Measurements from ENCODE around the gene COTL1. TPM values are rescaled to one million over a fixed set of nuclear protein-coding genes. Genes with fewer than 3 reads are reported as not detected.

COTL1 gene
- total and polyA plus RNA-seq, 2 of the 13 experiments (the other 11 are each of a cell fraction or from before 2014, with no cell fraction given) = 8.7 to 16.9 TPM

- TF ChIP-seq SRSF9 (IDR thresholded peaks at IDR 0.05; ENCODE audit: borderline replicate concordance, insufficient read depth, low read depth, low read length, poor library complexity, severe bottlenecking) = no peak
- no peak for TF ChIP-seq JARID2 (CRISPR knock-in tag; IDR thresholded peaks at IDR 0.05; ENCODE audit: insufficient replicate concordance)
- TF ChIP-seq TIGD3 (CRISPR knock-in tag; IDR thresholded peaks at IDR 0.05; ENCODE audit: borderline replicate concordance) = no peak
These were observed 17.8 kb upstream of the COTL1 start (continued) for GRCh38 chr16:84635702-84636101.

DNA sequence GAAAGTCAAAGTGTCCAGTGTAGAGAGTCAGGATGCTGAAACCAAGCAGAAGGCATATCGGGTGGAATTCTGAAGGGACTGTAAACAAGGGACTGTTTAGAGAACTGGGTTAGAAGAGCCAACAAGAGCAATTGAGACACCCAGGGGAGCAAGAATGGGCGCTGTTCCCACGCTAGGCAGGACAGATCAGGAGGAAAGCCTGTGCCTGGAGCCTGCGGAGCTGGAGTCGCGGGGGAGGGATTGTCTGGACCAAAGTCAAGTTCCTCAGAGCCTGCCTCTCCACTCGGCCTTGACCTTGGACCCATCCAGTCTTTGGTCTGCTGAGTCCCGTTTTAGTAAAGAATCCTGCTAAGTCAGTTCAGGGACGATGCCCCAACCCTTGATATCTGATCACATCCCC is 15.7 kb upstream of the COTL1 start:
- ChIA-PET CTCF (ENCODE audit: low intra/inter-chr PET ratio, low total read pairs) (no interaction called here), POLR2A (no interaction called here)
- no peak for DNase-seq (ENCODE audit: low spot score)
- peak; percentile 9; the same call in 1 of the 3 replicates for ATAC-seq
- H3K79me2 ChIP-seq (ENCODE audit: insufficient read depth, low read length) = no peaks in the 10 kb centered on the region
- FAIRE-seq = peak; percentile 76
- 3% methylated on average over 9 of the region's 9 CpGs for WGBS (ENCODE audit: low lambda C conversion rate)
- H3K4me2 ChIP-seq (ENCODE audit: low read depth, low read length) = peak overlapping the region; percentile 37
- no peaks in the 10 kb centered on the region for H3K36me3 ChIP-seq (replicated peaks in 1 of 2; ENCODE audit: control insufficient read depth in 1 of 2, insufficient read depth in 2 of 2, low read length in 2 of 2)
- no peak overlapping the region for H2AFZ ChIP-seq (ENCODE audit: low read length)
- no peak overlapping the region for H3K27ac ChIP-seq (ENCODE audit: extremely low read length, insufficient read depth, low read length)
- H3K4me1 ChIP-seq (ENCODE audit: insufficient read depth, low read length) = peaks cover 49% of the 10 kb centered on the region
- no peaks in the 10 kb centered on the region for H3K9me3 ChIP-seq (ENCODE audit: low read length)
- H4K20me1 ChIP-seq (ENCODE audit: insufficient read depth, low read length) = no peaks in the 10 kb centered on the region
- H3K4me3 ChIP-seq (replicated peaks in 1 of 3; ENCODE audit: insufficient read depth in 1 of 3, low read depth in 2 of 3, low read length in 3 of 3) = no peak overlapping the region
- in situ Hi-C loops (cut with HindIII; ENCODE audit: extremely low pct_ligation_motif_present, low pct_unique_long_range_greater_than_20kb) = no loop called here
- BruUV-seq (replicated peaks) = no TSS peak
- no peak overlapping the region for H3K9ac ChIP-seq (ENCODE audit: insufficient read depth, low read depth, low read length)
- peaks cover 1 to 22% of the 10 kb centered on the region in 2 experiments; a peak in 3 of 5 replicates for H3K27me3 ChIP-seq (ENCODE audit: control insufficient read depth in 1 of 2, insufficient read depth in 2 of 2, low read length in 2 of 2)
- intact Hi-C loops (cut with micrococcal nuclease; ENCODE audit: unreplicated experiment) = no loop called here
- TF ChIP-seq ZNF839 (CRISPR knock-in tag; IDR thresholded peaks at IDR 0.05; ENCODE audit: borderline replicate concordance) (no peak), PAF1 (CRISPR knock-in tag; IDR thresholded peaks at IDR 0.05) (no peak), SIX1 (CRISPR knock-in tag; IDR thresholded peaks at IDR 0.05; ENCODE audit: borderline replicate concordance) (no peak), YY1 (IDR thresholded peaks at IDR 0.05; ENCODE audit: insufficient read depth, insufficient replicate concordance, low read depth, low read length) (no peak), SRSF9 (IDR thresholded peaks at IDR 0.05; ENCODE audit: borderline replicate concordance, insufficient read depth, low read depth, low read length, poor library complexity, severe bottlenecking) (no peak), TBL1XR1 (IDR thresholded peaks at IDR 0.05; ENCODE audit: borderline replicate concordance, low read length, partially characterized antibody) (peak; percentile 85), SP4 (CRISPR knock-in tag; IDR thresholded peaks at IDR 0.05) (no peak), HES4 (CRISPR knock-in tag; IDR thresholded peaks at IDR 0.05; ENCODE audit: borderline replicate concordance) (no peak), PRDM15 (CRISPR knock-in tag; IDR thresholded peaks at IDR 0.05) (peak; percentile 95), ZNF891 (CRISPR knock-in tag; IDR thresholded peaks at IDR 0.05) (no peak), ZNF580 (CRISPR knock-in tag; IDR thresholded peaks at IDR 0.05; ENCODE audit: borderline replicate concordance, low read depth) (no peak), BORCS8-MEF2B (CRISPR knock-in tag; IDR thresholded peaks at IDR 0.05) (no peak)
- TF ChIP-seq, protein P1, sequence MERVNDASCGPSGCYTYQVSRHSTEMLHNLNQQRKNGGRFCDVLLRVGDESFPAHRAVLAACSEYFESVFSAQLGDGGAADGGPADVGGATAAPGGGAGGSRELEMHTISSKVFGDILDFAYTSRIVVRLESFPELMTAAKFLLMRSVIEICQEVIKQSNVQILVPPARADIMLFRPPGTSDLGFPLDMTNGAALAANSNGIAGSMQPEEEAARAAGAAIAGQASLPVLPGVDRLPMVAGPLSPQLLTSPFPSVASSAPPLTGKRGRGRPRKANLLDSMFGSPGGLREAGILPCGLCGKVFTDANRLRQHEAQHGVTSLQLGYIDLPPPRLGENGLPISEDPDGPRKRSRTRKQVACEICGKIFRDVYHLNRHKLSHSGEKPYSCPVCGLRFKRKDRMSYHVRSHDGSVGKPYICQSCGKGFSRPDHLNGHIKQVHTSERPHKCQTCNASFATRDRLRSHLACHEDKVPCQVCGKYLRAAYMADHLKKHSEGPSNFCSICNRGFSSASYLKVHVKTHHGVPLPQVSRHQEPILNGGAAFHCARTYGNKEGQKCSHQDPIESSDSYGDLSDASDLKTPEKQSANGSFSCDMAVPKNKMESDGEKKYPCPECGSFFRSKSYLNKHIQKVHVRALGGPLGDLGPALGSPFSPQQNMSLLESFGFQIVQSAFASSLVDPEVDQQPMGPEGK (CRISPR knock-in tag; IDR thresholded peaks at IDR 0.05) = peak; percentile 30; the same call in 1 of the 2 replicates
